Measurements from ENCODE around the gene GMDS. TPM values are rescaled to one million over a fixed set of nuclear protein-coding genes. Genes with fewer than 3 reads are reported as not detected.

Gene GMDS
- total and polyA plus RNA-seq, 2 donors (not counting 1 experiment from before 2014, with no cell fraction given), result 12.7 to 34.5 TPM

DNA sequence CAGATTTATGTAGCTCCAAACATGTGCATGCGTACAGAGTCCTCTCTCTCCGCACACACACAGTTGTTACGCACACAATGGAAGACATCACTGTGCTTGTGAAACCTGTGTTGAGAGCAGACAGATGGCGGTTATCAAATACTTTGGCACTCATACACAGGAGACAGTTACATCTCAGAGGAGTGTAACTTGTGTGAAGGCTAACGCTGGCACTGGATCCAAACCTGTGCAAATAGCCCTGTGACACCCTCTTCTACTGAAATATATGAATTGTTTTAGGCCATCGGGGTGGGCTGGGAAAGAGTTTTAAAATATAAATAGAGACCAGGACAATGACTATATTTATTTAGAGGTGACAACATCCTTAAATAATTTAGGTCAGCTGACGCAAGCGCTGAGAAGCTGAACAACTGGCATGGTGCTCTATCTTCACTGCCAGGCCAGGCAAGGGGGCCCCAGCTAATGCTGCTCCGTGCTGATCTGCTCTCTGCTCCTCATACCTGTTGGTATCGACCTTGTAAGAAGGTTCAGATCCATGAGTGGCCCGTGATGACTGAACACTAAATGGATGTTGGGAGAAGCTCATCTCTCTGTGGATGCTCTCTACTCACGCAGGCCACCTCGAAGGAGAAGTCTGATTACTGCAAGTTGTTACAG lies 566.2 kb downstream of the GMDS start:
- Histone ChIP-seq H3K36me3 (ENCODE audit: control insufficient read depth, insufficient read depth, low read length) (no peaks in the 10 kb centered on the region), H3K9me3 (ENCODE audit: control insufficient read depth, insufficient read depth, low read depth, low read length) (no peaks in the 10 kb centered on the region), H3K4me3 (replicated peaks in 1 of 4; ENCODE audit: control extremely low read depth in 1 of 4, insufficient read depth in 1 of 4, low read depth in 3 of 4, low read length in 4 of 4) (no peak overlapping the region), H3K27me3 (ENCODE audit: control insufficient read depth, insufficient read depth, low read length) (no peaks in the 10 kb centered on the region), H3K9ac (ENCODE audit: insufficient read depth, low read length) (no peak overlapping the region), H3K79me2 (ENCODE audit: control insufficient read depth, insufficient read depth, low read length) (no peaks in the 10 kb centered on the region), H2AFZ (ENCODE audit: low read length) (no peak overlapping the region), H4K20me1 (ENCODE audit: control insufficient read depth, extremely low read depth, insufficient read depth, low read length) (no peaks in the 10 kb centered on the region), H3K4me1 (ENCODE audit: control insufficient read depth, extremely low read depth, insufficient read depth, low read length) (no peaks in the 10 kb centered on the region), H3K4me2 (ENCODE audit: extremely low read depth, insufficient read depth, low read length) (no peak overlapping the region), H3K27ac (ENCODE audit: insufficient read depth, low read length) (no peak overlapping the region)
- DNase-seq (ENCODE audit: low read depth in 2 of 2), result no peak
- TF ChIP-seq EZH2 (IDR thresholded peaks at IDR 0.05; ENCODE audit: low read length, missing control alignments), result no peak
- TF ChIP-seq, protein P1, sequence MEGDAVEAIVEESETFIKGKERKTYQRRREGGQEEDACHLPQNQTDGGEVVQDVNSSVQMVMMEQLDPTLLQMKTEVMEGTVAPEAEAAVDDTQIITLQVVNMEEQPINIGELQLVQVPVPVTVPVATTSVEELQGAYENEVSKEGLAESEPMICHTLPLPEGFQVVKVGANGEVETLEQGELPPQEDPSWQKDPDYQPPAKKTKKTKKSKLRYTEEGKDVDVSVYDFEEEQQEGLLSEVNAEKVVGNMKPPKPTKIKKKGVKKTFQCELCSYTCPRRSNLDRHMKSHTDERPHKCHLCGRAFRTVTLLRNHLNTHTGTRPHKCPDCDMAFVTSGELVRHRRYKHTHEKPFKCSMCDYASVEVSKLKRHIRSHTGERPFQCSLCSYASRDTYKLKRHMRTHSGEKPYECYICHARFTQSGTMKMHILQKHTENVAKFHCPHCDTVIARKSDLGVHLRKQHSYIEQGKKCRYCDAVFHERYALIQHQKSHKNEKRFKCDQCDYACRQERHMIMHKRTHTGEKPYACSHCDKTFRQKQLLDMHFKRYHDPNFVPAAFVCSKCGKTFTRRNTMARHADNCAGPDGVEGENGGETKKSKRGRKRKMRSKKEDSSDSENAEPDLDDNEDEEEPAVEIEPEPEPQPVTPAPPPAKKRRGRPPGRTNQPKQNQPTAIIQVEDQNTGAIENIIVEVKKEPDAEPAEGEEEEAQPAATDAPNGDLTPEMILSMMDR (conservative IDR thresholded peaks at IDR 0.05 in 1 of 2, IDR thresholded peaks at IDR 0.05 in 1 of 2; ENCODE audit: low read depth in 1 of 2, low read length in 2 of 2), result no peak

DNA sequence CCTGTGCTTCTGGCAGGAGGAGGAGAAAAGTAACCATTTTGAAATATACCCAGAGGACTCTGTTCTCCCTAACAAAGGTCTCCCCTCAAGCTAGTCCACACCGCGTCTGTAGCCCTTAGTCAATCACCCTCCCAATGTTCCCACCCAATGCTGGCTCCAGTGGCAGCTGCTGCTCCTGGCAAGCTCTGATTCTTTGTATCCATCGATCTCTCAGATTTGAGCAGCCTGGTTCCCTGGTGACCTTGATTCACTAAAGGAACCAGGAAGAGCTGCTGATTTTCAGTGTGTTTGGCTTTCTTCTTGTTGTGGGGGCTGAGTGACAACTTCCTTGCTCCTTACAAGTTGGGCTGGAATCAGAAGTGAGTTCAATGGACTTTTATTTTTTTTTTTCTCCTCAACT lies 567.2 kb downstream of the GMDS start:
- Histone ChIP-seq H3K9ac (ENCODE audit: insufficient read depth, low read length) (no peak overlapping the region), H3K27me3 (ENCODE audit: control insufficient read depth, insufficient read depth, low read length) (no peaks in the 10 kb centered on the region), H3K27ac (ENCODE audit: insufficient read depth, low read length) (no peak overlapping the region), H3K4me2 (ENCODE audit: extremely low read depth, insufficient read depth, low read length) (no peak overlapping the region), H3K4me3 (replicated peaks in 1 of 4; ENCODE audit: control extremely low read depth in 1 of 4, insufficient read depth in 1 of 4, low read depth in 3 of 4, low read length in 4 of 4) (no peak overlapping the region), H3K4me1 (ENCODE audit: control insufficient read depth, extremely low read depth, insufficient read depth, low read length) (no peaks in the 10 kb centered on the region), H3K9me3 (ENCODE audit: control insufficient read depth, insufficient read depth, low read depth, low read length) (no peaks in the 10 kb centered on the region), H3K36me3 (ENCODE audit: control insufficient read depth, insufficient read depth, low read length) (no peaks in the 10 kb centered on the region), H4K20me1 (ENCODE audit: control insufficient read depth, extremely low read depth, insufficient read depth, low read length) (no peaks in the 10 kb centered on the region), H3K79me2 (ENCODE audit: control insufficient read depth, insufficient read depth, low read length) (no peaks in the 10 kb centered on the region), H2AFZ (ENCODE audit: low read length) (no peak overlapping the region)
- no peak for DNase-seq (ENCODE audit: low read depth in 2 of 2)
- TF ChIP-seq, protein P1 (conservative IDR thresholded peaks at IDR 0.05 in 1 of 2, IDR thresholded peaks at IDR 0.05 in 1 of 2; ENCODE audit: low read depth in 1 of 2, low read length in 2 of 2), result no peak
- TF ChIP-seq EZH2 (IDR thresholded peaks at IDR 0.05; ENCODE audit: low read length, missing control alignments), result no peak

DNA sequence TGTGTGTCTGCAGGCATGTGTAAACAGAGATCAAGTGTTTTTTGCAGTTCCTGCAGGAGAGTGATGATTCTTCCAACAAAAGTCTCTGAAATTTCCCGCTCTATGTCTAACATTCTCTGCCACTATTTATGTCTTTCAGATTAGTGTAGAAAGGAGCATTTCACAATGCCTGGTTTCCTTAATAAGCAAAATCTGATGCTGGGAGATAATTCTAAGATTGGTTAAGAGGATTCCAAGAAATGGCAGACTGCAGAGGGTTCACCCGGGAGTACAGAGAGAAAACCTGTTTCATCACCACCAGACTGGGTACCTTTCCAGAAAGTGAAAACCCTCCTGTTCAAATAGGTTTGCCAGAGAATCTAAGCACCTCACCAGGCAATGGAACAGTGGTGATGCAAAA lies 573.0 kb downstream of the GMDS start:
- H3K36me3 ChIP-seq (ENCODE audit: control insufficient read depth, insufficient read depth, low read length), result no peaks in the 10 kb centered on the region
- no peak overlapping the region for H2AFZ ChIP-seq (ENCODE audit: low read length)
- no peaks in the 10 kb centered on the region for H3K79me2 ChIP-seq (ENCODE audit: control insufficient read depth, insufficient read depth, low read length)
- no peak for DNase-seq (ENCODE audit: low read depth in 2 of 2)
- no peaks in the 10 kb centered on the region for H3K9me3 ChIP-seq (ENCODE audit: control insufficient read depth, insufficient read depth, low read depth, low read length)
- TF ChIP-seq EZH2 (IDR thresholded peaks at IDR 0.05; ENCODE audit: low read length, missing control alignments), result no peak
- TF ChIP-seq, protein P1 (conservative IDR thresholded peaks at IDR 0.05 in 1 of 2, IDR thresholded peaks at IDR 0.05 in 1 of 2; ENCODE audit: low read depth in 1 of 2, low read length in 2 of 2), result no peak
- no peak overlapping the region for H3K27ac ChIP-seq (ENCODE audit: insufficient read depth, low read length)
- H3K4me3 ChIP-seq (replicated peaks in 1 of 4; ENCODE audit: control extremely low read depth in 1 of 4, insufficient read depth in 1 of 4, low read depth in 3 of 4, low read length in 4 of 4), result no peak overlapping the region
- H3K27me3 ChIP-seq (ENCODE audit: control insufficient read depth, insufficient read depth, low read length), result no peaks in the 10 kb centered on the region
- H4K20me1 ChIP-seq (ENCODE audit: control insufficient read depth, extremely low read depth, insufficient read depth, low read length), result no peaks in the 10 kb centered on the region
- H3K4me1 ChIP-seq (ENCODE audit: control insufficient read depth, extremely low read depth, insufficient read depth, low read length), result no peaks in the 10 kb centered on the region
- no peak overlapping the region for H3K4me2 ChIP-seq (ENCODE audit: extremely low read depth, insufficient read depth, low read length)
- H3K9ac ChIP-seq (ENCODE audit: insufficient read depth, low read length), result no peak overlapping the region

Measured in fibroblast of lung (primary cell).